HG03280 (cell line): ENCODE data around the gene SHROOM3.

ENCODE experiments used
- ATAC-seq: cut with Tn5 transposase; IDR thresholded peaks from one replicate; pipeline ENCODE4 v1.9.1; 2021; ENCODE audit warnings: mild to moderate bottlenecking, moderate library complexity; ENCODE audit not compliant: unreplicated experiment

SHROOM3 gene

GRCh38 chr4:76614589-76614988 lies 179.6 kb downstream of the SHROOM3 start:
- no peak for ATAC-seq

GRCh38 chr4:76615999-76616398 lies 181.0 kb downstream of the SHROOM3 start:
- no peak for ATAC-seq

GRCh38 chr4:76616526-76616925 lies 181.5 kb downstream of the SHROOM3 start:
- no peak for ATAC-seq

- ATAC-seq, result no peak
These were observed 185.9 kb downstream of the SHROOM3 start for GRCh38 chr4:76620723-76621468.

DNA sequence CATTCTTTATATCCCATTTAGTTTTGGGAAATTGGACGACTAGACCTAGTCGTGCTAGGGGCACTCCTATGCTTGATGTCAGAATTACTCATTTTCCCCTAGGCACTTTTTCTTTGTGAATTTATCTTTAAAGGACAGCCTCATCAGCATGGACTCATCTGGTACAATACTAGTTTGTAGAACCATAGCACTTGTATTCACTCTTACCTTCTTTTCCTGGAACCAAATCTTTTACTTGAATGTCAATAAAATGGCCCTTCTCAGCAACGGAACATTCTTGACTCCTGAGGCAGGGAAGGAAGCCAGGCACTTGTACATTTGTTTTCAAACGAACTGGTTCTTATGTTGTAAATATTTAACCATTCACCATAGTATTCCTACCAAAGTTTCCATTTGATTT lies 187.1 kb downstream of the SHROOM3 start:
- ATAC-seq, result no peak

- ATAC-seq, result no peak
These were observed 187.7 kb downstream of the SHROOM3 start for GRCh38 chr4:76622717-76623116.

- no peak for ATAC-seq
These were observed 188.4 kb downstream of the SHROOM3 start for GRCh38 chr4:76623217-76624045.

DNA sequence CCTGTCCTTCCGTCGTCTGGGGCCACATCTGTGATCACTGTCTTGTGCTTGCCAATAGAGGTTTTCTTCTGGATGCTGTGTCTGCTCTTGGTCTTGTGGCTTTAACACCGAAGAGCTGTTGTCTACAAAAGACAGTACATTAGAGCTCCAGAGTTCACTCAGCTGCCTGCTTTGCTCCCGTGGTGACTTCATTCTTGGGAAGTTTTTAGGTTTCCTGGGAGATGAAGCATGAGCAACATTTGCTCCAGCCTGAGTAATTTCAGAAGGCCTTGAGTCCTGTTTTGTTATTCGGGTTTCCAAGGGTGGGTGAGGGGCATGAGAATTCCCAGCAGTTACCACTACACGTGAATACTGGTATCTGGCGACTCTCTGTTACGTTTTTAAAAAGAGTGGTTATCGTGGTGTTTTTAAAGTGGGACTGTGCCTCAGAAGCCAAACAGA lies 189.2 kb downstream of the SHROOM3 start:
- no peak for ATAC-seq

- ATAC-seq, result no peak
These were observed 190.1 kb downstream of the SHROOM3 start for GRCh38 chr4:76624931-76625715.

- no peak for ATAC-seq
These were observed 191.8 kb downstream of the SHROOM3 start for GRCh38 chr4:76626686-76627465.

DNA sequence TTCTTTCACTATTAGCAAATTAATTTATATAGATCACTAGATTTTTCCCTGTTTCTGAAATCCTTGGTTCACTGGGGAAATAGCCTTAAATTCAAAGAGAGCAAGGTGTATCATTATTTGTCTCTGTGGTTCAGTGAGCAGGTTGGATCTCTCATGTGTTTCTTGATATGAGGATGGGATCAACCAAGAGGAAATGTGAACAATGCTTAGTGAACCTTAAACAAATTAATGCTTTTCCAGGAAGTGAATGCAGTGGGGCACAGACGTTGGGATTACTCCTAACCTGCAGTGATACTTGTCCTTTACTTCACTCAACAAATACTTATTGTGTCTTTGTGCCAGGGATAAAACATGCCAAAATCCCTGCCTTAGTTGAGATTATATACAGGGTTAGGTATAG lies 193.2 kb downstream of the SHROOM3 start:
- no peak for ATAC-seq

DNA sequence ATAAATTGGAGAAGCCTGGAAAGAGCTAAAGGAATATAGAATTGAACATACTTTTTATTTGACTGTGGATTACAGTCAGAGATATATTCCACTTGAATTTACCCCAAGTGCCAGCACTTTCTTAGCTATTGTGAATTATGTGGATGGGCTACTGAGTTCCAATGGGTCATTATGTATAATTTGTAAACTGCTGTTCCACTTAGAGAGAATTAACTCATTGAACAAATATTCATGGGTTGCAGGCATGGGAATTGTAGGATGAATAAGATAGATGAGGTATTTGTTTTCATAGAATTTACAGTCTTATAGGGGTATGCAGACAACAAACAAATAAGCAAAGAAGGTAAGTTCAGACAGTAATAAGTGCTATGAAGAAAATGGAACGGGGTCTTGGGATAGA lies 195.7 kb downstream of the SHROOM3 start:
- ATAC-seq, result no peak

DNA sequence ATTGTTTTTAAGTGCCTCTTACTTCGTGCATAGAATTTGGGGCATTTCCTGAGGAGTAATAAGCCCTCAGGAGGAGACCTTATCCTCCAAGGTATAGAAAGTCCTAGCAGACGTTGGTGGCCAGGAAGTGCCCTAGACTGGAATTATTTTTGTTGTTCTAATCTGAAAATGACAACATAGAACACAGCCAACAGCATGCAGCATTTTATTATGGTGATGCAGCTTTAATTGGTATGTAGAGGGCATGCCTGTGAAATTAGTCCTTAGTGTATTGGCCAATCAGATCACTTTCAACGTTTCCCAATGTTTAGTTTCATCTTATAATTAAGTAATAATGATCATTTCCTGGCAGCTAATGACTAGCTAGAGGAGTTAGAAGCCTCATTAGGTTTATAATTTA lies 199.2 kb downstream of the SHROOM3 start:
- ATAC-seq, result no peak

- no peak for ATAC-seq
These were observed 202.8 kb downstream of the SHROOM3 start for GRCh38 chr4:76637712-76638361.

GRCh38 chr4:76639288-76639687 lies 204.3 kb downstream of the SHROOM3 start:
- ATAC-seq, result no peak

- ATAC-seq, result no peak
These were observed 205.4 kb downstream of the SHROOM3 start for GRCh38 chr4:76640353-76640910.

DNA sequence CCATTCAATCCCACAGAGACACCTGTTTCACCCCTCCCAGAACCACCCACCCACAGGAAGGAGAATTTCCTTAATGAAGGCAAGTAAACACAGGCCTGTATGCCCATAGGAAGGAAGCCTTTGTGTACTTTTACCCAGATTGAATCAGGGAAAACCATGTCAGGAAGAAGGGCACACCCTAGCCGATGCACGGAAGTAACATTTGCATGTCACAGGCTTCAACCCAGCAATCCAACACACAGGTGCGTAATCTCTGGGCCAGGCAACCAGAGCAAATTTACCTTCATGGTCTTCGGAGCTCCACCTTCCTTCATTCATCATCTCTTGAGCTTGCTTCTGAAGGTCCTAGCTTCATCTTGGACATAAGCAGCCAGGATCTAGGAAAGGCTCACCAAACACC lies 206.3 kb downstream of the SHROOM3 start:
- ATAC-seq, result no peak

DNA sequence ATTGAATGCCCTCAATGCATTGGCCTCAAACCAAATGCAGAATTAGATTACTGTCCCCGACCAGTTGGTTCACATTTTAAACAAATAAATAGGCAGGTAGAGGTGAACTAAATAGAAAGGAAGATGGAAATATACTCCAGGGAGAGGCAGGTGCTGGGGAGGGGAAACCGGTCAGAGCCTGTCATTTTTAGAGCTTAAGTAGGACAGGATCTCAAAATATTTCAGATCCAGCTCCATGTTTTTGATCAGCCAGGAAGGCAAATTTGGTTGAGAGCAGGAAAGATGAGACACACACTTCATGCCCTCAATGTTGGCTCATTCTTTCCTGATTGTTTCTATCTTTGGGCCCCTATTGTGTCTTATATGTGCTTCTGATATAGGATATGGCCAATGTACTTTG lies 206.7 kb downstream of the SHROOM3 start:
- ATAC-seq, result no peak

- ATAC-seq, result no peak
These were observed 209.9 kb downstream of the SHROOM3 start for GRCh38 chr4:76644831-76645485.
